ENCODE results near the gene CRYBG3. TPM values are rescaled to one million over a fixed set of nuclear protein-coding genes. Genes with fewer than 3 reads are reported as not detected.

The CRYBG3 gene
- polyA plus RNA-seq, 1 donor from 2014 or later, result 1.3 TPM

GRCh38 chr3:97841304-97841703, 19.5 kb downstream of the CRYBG3 start:
- H3K4me2 ChIP-seq (ENCODE audit: low read length), result no peak overlapping the region
- no peaks in the 10 kb centered on the region for H3K36me3 ChIP-seq (ENCODE audit: insufficient read depth, low read length)
- H3K9ac ChIP-seq (ENCODE audit: low read length), result no peak overlapping the region
- no peaks in the 10 kb centered on the region for H3K79me2 ChIP-seq (replicated peaks; ENCODE audit: insufficient read depth, low read length)
- H3K9me2 ChIP-seq (ENCODE audit: insufficient read depth, low read length), result no peaks in the 10 kb centered on the region
- H3K9me3 ChIP-seq (ENCODE audit: low read length), result no peaks in the 10 kb centered on the region
- H4K20me1 ChIP-seq (ENCODE audit: insufficient read depth), result no peaks in the 10 kb centered on the region
- no peak overlapping the region for H2AFZ ChIP-seq (ENCODE audit: low read depth, low read length)
- H3K4me3 ChIP-seq (ENCODE audit: low read length), result no peak overlapping the region
- H3K27ac ChIP-seq (ENCODE audit: low read length), result no peak overlapping the region
- no peaks in the 10 kb centered on the region for H3K27me3 ChIP-seq (ENCODE audit: insufficient read depth, low read depth, low read length)
- H3F3A ChIP-seq (ENCODE audit: insufficient read depth, low read length, poor library complexity, severe bottlenecking), result no peaks in the 10 kb centered on the region
- no peak for TF ChIP-seq SMC3 (conservative IDR thresholded peaks at IDR 0.05; ENCODE audit: poor library complexity)
- TF ChIP-seq POLR2AphosphoS5 (IDR thresholded peaks at IDR 0.05), result no peak
- TF ChIP-seq RAD21 (conservative IDR thresholded peaks at IDR 0.05), result no peak
- no peak for TF ChIP-seq TAF1 (IDR thresholded peaks at IDR 0.05; ENCODE audit: low read depth)
- TF ChIP-seq REST (IDR thresholded peaks at IDR 0.05; ENCODE audit: borderline replicate concordance), result no peak
- TF ChIP-seq EZH2 (IDR thresholded peaks at IDR 0.05; ENCODE audit: borderline replicate concordance, insufficient read depth, low read length, poor library complexity, severe bottlenecking), result no peak
- no peak for TF ChIP-seq MXI1 (conservative IDR thresholded peaks at IDR 0.05; ENCODE audit: poor library complexity, severe bottlenecking)
- TF ChIP-seq EP300 (conservative IDR thresholded peaks at IDR 0.05; ENCODE audit: poor library complexity, severe bottlenecking), result no peak

- Histone ChIP-seq H3K4me3 (ENCODE audit: low read length) (no peak overlapping the region), H4K20me1 (ENCODE audit: insufficient read depth) (no peaks in the 10 kb centered on the region), H3F3A (ENCODE audit: insufficient read depth, low read length, poor library complexity, severe bottlenecking) (no peaks in the 10 kb centered on the region), H3K9ac (ENCODE audit: low read length) (no peak overlapping the region), H3K36me3 (ENCODE audit: insufficient read depth, low read length) (no peaks in the 10 kb centered on the region), H3K27me3 (ENCODE audit: insufficient read depth, low read depth, low read length) (no peaks in the 10 kb centered on the region), H2AFZ (ENCODE audit: low read depth, low read length) (no peak overlapping the region), H3K4me2 (ENCODE audit: low read length) (no peak overlapping the region), H3K79me2 (replicated peaks; ENCODE audit: insufficient read depth, low read length) (no peaks in the 10 kb centered on the region), H3K27ac (ENCODE audit: low read length) (no peak overlapping the region), H3K9me3 (ENCODE audit: low read length) (no peaks in the 10 kb centered on the region), H3K9me2 (ENCODE audit: insufficient read depth, low read length) (no peaks in the 10 kb centered on the region)
- TF ChIP-seq SMC3 (conservative IDR thresholded peaks at IDR 0.05; ENCODE audit: poor library complexity), result no peak
- no peak for TF ChIP-seq REST (IDR thresholded peaks at IDR 0.05; ENCODE audit: borderline replicate concordance)
- TF ChIP-seq EP300 (conservative IDR thresholded peaks at IDR 0.05; ENCODE audit: poor library complexity, severe bottlenecking), result no peak
- no peak for TF ChIP-seq MXI1 (conservative IDR thresholded peaks at IDR 0.05; ENCODE audit: poor library complexity, severe bottlenecking)
- TF ChIP-seq TAF1 (IDR thresholded peaks at IDR 0.05; ENCODE audit: low read depth), result no peak
- TF ChIP-seq RAD21 (conservative IDR thresholded peaks at IDR 0.05), result no peak
Observed at GRCh38 chr3:97841956-97842355, 20.1 kb downstream of the CRYBG3 start.
